ENCODE data around the gene MICU1.

Gene MICU1

GRCh38 chr10:72506474-72506873, 119.4 kb downstream of the MICU1 start:
- TF ChIP-seq, protein P1, sequence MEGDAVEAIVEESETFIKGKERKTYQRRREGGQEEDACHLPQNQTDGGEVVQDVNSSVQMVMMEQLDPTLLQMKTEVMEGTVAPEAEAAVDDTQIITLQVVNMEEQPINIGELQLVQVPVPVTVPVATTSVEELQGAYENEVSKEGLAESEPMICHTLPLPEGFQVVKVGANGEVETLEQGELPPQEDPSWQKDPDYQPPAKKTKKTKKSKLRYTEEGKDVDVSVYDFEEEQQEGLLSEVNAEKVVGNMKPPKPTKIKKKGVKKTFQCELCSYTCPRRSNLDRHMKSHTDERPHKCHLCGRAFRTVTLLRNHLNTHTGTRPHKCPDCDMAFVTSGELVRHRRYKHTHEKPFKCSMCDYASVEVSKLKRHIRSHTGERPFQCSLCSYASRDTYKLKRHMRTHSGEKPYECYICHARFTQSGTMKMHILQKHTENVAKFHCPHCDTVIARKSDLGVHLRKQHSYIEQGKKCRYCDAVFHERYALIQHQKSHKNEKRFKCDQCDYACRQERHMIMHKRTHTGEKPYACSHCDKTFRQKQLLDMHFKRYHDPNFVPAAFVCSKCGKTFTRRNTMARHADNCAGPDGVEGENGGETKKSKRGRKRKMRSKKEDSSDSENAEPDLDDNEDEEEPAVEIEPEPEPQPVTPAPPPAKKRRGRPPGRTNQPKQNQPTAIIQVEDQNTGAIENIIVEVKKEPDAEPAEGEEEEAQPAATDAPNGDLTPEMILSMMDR (IDR thresholded peaks at IDR 0.05; ENCODE audit: extremely low read depth, missing control alignments): no peak
- DNase-seq (ENCODE audit: low spot score): no peak

DNA sequence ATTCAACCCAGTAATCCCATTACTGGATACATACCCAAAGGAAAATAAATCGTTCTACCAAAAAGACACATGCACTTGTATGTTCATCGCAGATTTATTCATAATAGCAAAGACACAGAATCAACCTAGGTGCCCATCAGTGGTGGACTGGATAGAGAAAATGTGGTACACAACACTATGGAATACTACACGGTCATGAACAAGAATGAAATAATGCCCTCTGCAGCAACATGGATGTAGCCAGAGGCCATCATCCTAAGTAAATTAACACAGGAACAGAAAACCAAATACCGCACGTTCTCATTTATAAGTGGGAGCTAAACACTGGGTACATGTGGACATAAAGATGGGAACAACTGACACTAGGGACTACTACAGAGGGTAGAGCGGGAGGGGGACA, 120.4 kb downstream of the MICU1 start:
- TF ChIP-seq, protein P1 (IDR thresholded peaks at IDR 0.05; ENCODE audit: extremely low read depth, missing control alignments): no peak
- DNase-seq (ENCODE audit: low spot score): no peak

- no peak for DNase-seq (ENCODE audit: low spot score)
- TF ChIP-seq, protein P1 (IDR thresholded peaks at IDR 0.05; ENCODE audit: extremely low read depth, missing control alignments): no peak
Observed at GRCh38 chr10:72503694-72504438, 122.0 kb downstream of the MICU1 start.

DNA sequence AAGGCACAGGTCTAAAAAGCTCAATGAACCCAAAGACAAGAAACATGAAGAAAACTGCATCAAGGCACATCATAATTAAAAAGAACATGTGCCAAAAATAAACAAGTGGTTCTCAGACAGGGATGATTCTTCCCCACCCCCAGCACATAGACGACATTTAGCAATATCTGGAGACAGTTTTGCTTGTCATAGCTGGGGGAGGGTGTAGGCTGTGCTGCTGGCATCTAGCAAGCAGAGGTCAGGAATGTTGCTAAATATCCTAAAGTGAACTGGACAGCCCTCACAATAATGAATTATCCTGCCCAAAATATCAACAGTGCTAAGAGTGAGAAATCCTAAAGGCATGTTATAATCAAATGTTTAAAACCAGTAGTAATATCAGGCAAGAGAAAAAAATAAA, 122.6 kb downstream of the MICU1 start:
- DNase-seq (ENCODE audit: low spot score): no peak
- TF ChIP-seq, protein P1 (IDR thresholded peaks at IDR 0.05; ENCODE audit: extremely low read depth, missing control alignments): no peak

DNA sequence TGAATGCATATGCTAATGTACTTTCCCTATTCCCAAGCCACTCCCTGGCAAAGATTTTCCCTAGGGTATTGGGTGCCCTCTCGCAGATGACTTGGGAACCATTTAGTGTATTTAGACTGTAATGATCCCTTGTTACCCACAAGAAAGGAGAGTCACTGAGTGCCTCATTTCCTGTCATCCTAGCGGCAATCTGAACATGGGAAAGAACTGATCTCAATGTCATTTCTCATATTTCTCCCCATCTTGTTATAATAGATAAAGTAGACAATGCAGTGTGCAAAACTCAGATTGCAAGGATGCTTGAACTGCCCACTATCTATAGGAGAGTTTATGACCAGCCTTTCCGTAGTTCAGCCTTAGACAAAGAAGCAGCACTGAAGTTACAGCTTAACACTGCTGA, 123.3 kb downstream of the MICU1 start:
- TF ChIP-seq, protein P1 (IDR thresholded peaks at IDR 0.05; ENCODE audit: extremely low read depth, missing control alignments): no peak
- DNase-seq (ENCODE audit: low spot score): no peak

- DNase-seq (ENCODE audit: low spot score): no peak
- TF ChIP-seq, protein P1 (IDR thresholded peaks at IDR 0.05; ENCODE audit: extremely low read depth, missing control alignments): no peak
Observed at GRCh38 chr10:72499701-72500100, 126.2 kb downstream of the MICU1 start.

DNA sequence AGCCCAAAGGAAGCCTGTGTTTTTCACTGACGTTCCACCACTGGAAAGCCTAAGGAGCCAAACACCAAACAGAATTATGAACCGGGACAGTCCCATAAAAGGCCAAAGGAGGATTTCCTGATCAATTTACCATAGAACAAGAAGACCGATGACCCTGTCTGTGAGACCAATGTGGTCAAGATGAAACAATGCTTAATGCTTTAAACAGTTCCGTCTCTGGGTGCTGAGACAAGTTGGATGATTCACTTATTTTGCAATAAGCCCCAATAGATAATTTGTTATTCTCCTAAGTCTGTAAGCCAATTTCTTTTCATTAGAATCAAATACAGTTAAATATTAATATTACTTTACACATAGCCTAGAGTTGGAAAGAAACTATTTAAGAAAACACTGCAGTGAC, 134.9 kb downstream of the MICU1 start:
- TF ChIP-seq, protein P1 (IDR thresholded peaks at IDR 0.05; ENCODE audit: extremely low read depth, missing control alignments): no peak
- DNase-seq (ENCODE audit: low spot score): no peak

Data from GM20000 (cell line).